ENCODE results near the gene EHD4. TPM values are rescaled to one million over a fixed set of nuclear protein-coding genes. Genes with fewer than 3 reads are reported as not detected.

The EHD4 gene
- total and polyA plus RNA-seq, 9 of the 15 experiments (the other 6 are each of a cell fraction or from before 2014, with no cell fraction given), result 0.89 to 10.3 (median 6.4) TPM

- TF ChIP-seq ZFPM2 (CRISPR knock-in tag; IDR thresholded peaks at IDR 0.05) (no peak), ZC3H8 (IDR thresholded peaks at IDR 0.05) (no peak), GMEB1 (CRISPR knock-in tag; IDR thresholded peaks at IDR 0.05) (no peak), TCF15 (CRISPR knock-in tag; IDR thresholded peaks at IDR 0.05) (no peak), CBFB (CRISPR knock-in tag; IDR thresholded peaks at IDR 0.05) (no peak), BRD4 (IDR thresholded peaks at IDR 0.05) (no peak), ZNF3 (CRISPR knock-in tag; IDR thresholded peaks at IDR 0.05) (no peak), TAF15 (IDR thresholded peaks at IDR 0.05; ENCODE audit: low read depth, low read length) (no peak), NFE2L1 (tag; IDR thresholded peaks at IDR 0.05; ENCODE audit: borderline replicate concordance, low read depth) (no peak), XRCC4 (IDR thresholded peaks at IDR 0.05; ENCODE audit: extremely low read depth, insufficient read depth, insufficient read length) (no peak), NCOA2 (IDR thresholded peaks at IDR 0.05; ENCODE audit: partially characterized antibody in 2 of 2) (no peak), PHB (CRISPR knock-in tag; IDR thresholded peaks at IDR 0.05) (no peak; the same call in 1 of the 2 replicates), CHCHD3 (CRISPR knock-in tag; IDR thresholded peaks at IDR 0.05) (no peak)
- TF ChIP-seq, protein P1, sequence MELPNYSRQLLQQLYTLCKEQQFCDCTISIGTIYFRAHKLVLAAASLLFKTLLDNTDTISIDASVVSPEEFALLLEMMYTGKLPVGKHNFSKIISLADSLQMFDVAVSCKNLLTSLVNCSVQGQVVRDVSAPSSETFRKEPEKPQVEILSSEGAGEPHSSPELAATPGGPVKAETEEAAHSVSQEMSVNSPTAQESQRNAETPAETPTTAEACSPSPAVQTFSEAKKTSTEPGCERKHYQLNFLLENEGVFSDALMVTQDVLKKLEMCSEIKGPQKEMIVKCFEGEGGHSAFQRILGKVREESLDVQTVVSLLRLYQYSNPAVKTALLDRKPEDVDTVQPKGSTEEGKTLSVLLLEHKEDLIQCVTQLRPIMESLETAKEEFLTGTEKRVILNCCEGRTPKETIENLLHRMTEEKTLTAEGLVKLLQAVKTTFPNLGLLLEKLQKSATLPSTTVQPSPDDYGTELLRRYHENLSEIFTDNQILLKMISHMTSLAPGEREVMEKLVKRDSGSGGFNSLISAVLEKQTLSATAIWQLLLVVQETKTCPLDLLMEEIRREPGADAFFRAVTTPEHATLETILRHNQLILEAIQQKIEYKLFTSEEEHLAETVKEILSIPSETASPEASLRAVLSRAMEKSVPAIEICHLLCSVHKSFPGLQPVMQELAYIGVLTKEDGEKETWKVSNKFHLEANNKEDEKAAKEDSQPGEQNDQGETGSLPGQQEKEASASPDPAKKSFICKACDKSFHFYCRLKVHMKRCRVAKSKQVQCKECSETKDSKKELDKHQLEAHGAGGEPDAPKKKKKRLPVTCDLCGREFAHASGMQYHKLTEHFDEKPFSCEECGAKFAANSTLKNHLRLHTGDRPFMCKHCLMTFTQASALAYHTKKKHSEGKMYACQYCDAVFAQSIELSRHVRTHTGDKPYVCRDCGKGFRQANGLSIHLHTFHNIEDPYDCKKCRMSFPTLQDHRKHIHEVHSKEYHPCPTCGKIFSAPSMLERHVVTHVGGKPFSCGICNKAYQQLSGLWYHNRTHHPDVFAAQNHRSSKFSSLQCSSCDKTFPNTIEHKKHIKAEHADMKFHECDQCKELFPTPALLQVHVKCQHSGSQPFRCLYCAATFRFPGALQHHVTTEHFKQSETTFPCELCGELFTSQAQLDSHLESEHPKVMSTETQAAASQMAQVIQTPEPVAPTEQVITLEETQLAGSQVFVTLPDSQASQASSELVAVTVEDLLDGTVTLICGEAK (IDR thresholded peaks at IDR 0.05), result no peak; the same call in 1 of the 2 replicates
- TF ChIP-seq, protein P1 (CRISPR knock-in tag; IDR thresholded peaks at IDR 0.05), result no peak
- TF ChIP-seq, protein P2, sequence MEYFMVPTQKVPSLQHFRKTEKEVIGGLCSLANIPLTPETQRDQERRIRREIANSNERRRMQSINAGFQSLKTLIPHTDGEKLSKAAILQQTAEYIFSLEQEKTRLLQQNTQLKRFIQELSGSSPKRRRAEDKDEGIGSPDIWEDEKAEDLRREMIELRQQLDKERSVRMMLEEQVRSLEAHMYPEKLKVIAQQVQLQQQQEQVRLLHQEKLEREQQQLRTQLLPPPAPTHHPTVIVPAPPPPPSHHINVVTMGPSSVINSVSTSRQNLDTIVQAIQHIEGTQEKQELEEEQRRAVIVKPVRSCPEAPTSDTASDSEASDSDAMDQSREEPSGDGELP (CRISPR knock-in tag; IDR thresholded peaks at IDR 0.05; ENCODE audit: borderline replicate concordance), result peak; percentile 80; the same call in 1 of the 2 replicates
Measured at GRCh38 chr15:41972253-41973242, at the start of gene EHD4 (continued).

All from K562 (cell line).